GM10248 (cell line): ENCODE data around the gene MRPL36.
"Not testable (repeated sequence)": the region's sequence is repeated elsewhere in the genome, so short reads cannot be mapped to it uniquely, and the experiment has no call there.

ENCODE experiments used
- CTCF ChIA-PET: fragments of 300-600 bp; sonication (Branson Sonifier 250); formaldehyde crosslinking; extraction: SDS; loops from one replicate; lab custom pipeline; 2021; ENCODE audit warnings: antibody characterized with exemption; lab: Yijun Ruan, JAX
- POLR2A ChIA-PET: fragments of 350-650 bp; sonication (Branson Sonifier 250); formaldehyde crosslinking; extraction: SDS; loops from one replicate; lab custom pipeline; 2020; ENCODE audit warnings: antibody characterized with exemption; lab: Yijun Ruan, JAX
- DNase-seq: peaks from one replicate; pipeline ENCODE4 v3.0.0; 2012; ENCODE audit errors: extremely low spot score
- CTCF ChIP-seq: IDR thresholded peaks from 2 replicates; pipeline ENCODE4 v1.5.1; 2012; ENCODE audit warnings: mild to moderate bottlenecking, low read depth; ENCODE audit errors: extremely low read depth, missing control alignments, control extremely low read depth

MRPL36 gene

GRCh38 chr5:1801967-1802295 is 2.3 kb upstream of the MRPL36 start:
- POLR2A ChIA-PET: no interaction called here
- TF ChIP-seq CTCF: no peak
- no peak for DNase-seq
- CTCF ChIA-PET: no interaction called here

GRCh38 chr5:1801222-1801966 is 1.8 kb upstream of the MRPL36 start, which contains the start of gene NDUFS6:
Gene NDUFS6 (plus strand): TSS chr5:1801407. CDS start chr5:1801418, 11 bp downstream.
- ChIA-PET POLR2A (no interaction called here), CTCF (interaction anchor here (1.1 to 1.6 kb wide), 3 partner anchors 9 to 63 kb away, joined by 3 read pairs; no protein-coding TSS in a partner anchor)
- peak; percentile 89 for DNase-seq
- TF ChIP-seq CTCF: no peak

GRCh38 chr5:1800472-1801221 is 1.0 kb upstream of the MRPL36 start:
- no peak for DNase-seq
- TF ChIP-seq CTCF: no peak
- ChIA-PET CTCF (interaction anchor here (0.7 to 1.9 kb wide), 6 partner anchors 8 to 63 kb away, joined by 3 to 7 read pairs (median 4); no protein-coding TSS in a partner anchor), POLR2A (no interaction called here)

GRCh38 chr5:1799110-1799601 is 481 bp downstream of the MRPL36 start:
- ChIA-PET POLR2A (no interaction called here), CTCF (interaction anchor here (0.7 to 1.9 kb wide), 5 partner anchors 11 to 36 kb away, joined by 3 to 7 read pairs (median 4); no protein-coding TSS in a partner anchor)
- peak; percentile 57 for DNase-seq
- no peak for TF ChIP-seq CTCF

- CTCF ChIA-PET: interaction anchor here (0.7 to 1.3 kb wide), 4 partner anchors 10 to 35 kb away, joined by 3 to 4 read pairs (median 4); no protein-coding TSS in a partner anchor
- DNase-seq, POLR2A ChIA-PET: not testable (repeated sequence)
These were observed 1.0 kb downstream of the MRPL36 start for GRCh38 chr5:1798589-1798988.

- POLR2A ChIA-PET: no interaction called here
- CTCF ChIA-PET: interaction anchor here (1.1 kb wide), 1 partner anchor 34 kb away, joined by 3 read pairs; no protein-coding TSS in a partner anchor
- TF ChIP-seq CTCF: no peak
- no peak for DNase-seq
These were observed 1.8 kb downstream of the MRPL36 start for GRCh38 chr5:1797855-1798254.
